Liver (tissue), 3 donors: Measurements from ENCODE around the gene HUS1.

Source experiments
- GABPA ChIP-seq, 2 donors: IDR thresholded peaks in 1 of 2; conservative IDR thresholded peaks in 1 of 2; 2 replicates each; pipeline ENCODE4 v1.6.1; 2016; ENCODE audit warnings: antibody characterized with exemption in 2 of 2, mild to moderate bottlenecking in 1 of 2, moderate library complexity in 1 of 2
- RAD21 ChIP-seq, 2 donors: IDR thresholded peaks; 2 replicates each; pipeline ENCODE4 v1.6.1; 2016; ENCODE audit warnings: antibody characterized with exemption in 2 of 2, mild to moderate bottlenecking in 2 of 2
- TAF1 ChIP-seq: conservative IDR thresholded peaks from 2 replicates; pipeline ENCODE4 v1.6.1; 2016; ENCODE audit warnings: antibody characterized with exemption, mild to moderate bottlenecking
- YY1 ChIP-seq: IDR thresholded peaks from 2 replicates; pipeline ENCODE4 v1.6.1; 2016; ENCODE audit warnings: antibody characterized with exemption, mild to moderate bottlenecking
- TF ChIP-seq, protein P1 (sequence below): fragments of 150-350 bp; IDR thresholded peaks from 2 replicates; pipeline ENCODE4 v1.5.1; 2017; ENCODE audit warnings: improper control_type of control experiment, low read depth, low read length; ENCODE audit not compliant: missing input control
- TF ChIP-seq, protein P2 (sequence below): IDR thresholded peaks from 2 replicates; pipeline ENCODE4 v1.6.1; 2016; ENCODE audit warnings: antibody characterized with exemption
- TF ChIP-seq, protein P3 (sequence below): IDR thresholded peaks from 2 replicates; pipeline ENCODE4 v1.6.1; 2016; ENCODE audit warnings: antibody characterized with exemption
- TF ChIP-seq, protein P4 (sequence below): IDR thresholded peaks from 2 replicates; pipeline ENCODE4 v1.6.1; 2016; ENCODE audit warnings: antibody characterized with exemption, mild to moderate bottlenecking
- donor health status: healthy.
- donor health status: healthy.

DNA sequence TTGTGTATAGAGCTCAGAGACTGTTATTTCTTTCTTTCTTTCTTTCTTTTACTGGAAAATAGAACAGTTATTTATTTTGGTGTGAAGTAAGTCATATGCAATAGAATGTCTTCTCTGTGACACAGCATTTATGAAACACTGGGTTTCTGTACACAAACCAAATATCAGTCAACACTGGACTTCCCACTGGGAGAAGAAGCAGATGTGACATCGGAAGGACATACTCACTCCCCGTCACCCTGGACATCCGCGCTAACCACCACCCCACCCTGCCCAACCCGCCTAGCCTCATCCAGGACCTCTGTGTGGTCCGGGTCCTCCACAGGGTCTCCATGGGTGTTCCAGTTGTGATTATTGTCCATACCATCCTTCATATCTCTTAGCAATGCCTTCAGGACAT, 27.5 kb upstream of the HUS1 start:
- TF ChIP-seq, protein P1, sequence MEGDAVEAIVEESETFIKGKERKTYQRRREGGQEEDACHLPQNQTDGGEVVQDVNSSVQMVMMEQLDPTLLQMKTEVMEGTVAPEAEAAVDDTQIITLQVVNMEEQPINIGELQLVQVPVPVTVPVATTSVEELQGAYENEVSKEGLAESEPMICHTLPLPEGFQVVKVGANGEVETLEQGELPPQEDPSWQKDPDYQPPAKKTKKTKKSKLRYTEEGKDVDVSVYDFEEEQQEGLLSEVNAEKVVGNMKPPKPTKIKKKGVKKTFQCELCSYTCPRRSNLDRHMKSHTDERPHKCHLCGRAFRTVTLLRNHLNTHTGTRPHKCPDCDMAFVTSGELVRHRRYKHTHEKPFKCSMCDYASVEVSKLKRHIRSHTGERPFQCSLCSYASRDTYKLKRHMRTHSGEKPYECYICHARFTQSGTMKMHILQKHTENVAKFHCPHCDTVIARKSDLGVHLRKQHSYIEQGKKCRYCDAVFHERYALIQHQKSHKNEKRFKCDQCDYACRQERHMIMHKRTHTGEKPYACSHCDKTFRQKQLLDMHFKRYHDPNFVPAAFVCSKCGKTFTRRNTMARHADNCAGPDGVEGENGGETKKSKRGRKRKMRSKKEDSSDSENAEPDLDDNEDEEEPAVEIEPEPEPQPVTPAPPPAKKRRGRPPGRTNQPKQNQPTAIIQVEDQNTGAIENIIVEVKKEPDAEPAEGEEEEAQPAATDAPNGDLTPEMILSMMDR = no peak
- TF ChIP-seq YY1 = no peak
- no peak for TF ChIP-seq TAF1
- TF ChIP-seq, protein P2, sequence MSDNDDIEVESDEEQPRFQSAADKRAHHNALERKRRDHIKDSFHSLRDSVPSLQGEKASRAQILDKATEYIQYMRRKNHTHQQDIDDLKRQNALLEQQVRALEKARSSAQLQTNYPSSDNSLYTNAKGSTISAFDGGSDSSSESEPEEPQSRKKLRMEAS = no peak
- TF ChIP-seq, protein P3, sequence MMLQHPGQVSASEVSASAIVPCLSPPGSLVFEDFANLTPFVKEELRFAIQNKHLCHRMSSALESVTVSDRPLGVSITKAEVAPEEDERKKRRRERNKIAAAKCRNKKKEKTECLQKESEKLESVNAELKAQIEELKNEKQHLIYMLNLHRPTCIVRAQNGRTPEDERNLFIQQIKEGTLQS = no peak
- no peak for TF ChIP-seq RAD21 (IDR thresholded peaks at IDR 0.05)
- TF ChIP-seq, protein P4, sequence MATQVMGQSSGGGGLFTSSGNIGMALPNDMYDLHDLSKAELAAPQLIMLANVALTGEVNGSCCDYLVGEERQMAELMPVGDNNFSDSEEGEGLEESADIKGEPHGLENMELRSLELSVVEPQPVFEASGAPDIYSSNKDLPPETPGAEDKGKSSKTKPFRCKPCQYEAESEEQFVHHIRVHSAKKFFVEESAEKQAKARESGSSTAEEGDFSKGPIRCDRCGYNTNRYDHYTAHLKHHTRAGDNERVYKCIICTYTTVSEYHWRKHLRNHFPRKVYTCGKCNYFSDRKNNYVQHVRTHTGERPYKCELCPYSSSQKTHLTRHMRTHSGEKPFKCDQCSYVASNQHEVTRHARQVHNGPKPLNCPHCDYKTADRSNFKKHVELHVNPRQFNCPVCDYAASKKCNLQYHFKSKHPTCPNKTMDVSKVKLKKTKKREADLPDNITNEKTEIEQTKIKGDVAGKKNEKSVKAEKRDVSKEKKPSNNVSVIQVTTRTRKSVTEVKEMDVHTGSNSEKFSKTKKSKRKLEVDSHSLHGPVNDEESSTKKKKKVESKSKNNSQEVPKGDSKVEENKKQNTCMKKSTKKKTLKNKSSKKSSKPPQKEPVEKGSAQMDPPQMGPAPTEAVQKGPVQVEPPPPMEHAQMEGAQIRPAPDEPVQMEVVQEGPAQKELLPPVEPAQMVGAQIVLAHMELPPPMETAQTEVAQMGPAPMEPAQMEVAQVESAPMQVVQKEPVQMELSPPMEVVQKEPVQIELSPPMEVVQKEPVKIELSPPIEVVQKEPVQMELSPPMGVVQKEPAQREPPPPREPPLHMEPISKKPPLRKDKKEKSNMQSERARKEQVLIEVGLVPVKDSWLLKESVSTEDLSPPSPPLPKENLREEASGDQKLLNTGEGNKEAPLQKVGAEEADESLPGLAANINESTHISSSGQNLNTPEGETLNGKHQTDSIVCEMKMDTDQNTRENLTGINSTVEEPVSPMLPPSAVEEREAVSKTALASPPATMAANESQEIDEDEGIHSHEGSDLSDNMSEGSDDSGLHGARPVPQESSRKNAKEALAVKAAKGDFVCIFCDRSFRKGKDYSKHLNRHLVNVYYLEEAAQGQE = no peak
- TF ChIP-seq GABPA (IDR thresholded peaks at IDR 0.05 in 1 of 2, conservative IDR thresholded peaks at IDR 0.05 in 1 of 2) = no peak
